HCT116 (cell line): ENCODE measurements around the gene CPNE2.

ENCODE experiments used
- EZH2 ChIP-seq: fragments of 200-600 bp; sonication (generic); IDR thresholded peaks from 2 replicates; pipeline ENCODE4 v1.6.1; 2017; ENCODE audit warnings: antibody characterized with exemption, mixed run types
- POLR2A ChIP-seq: IDR thresholded peaks from 2 replicates; pipeline ENCODE4 v1.7.0; 2011; ENCODE audit warnings: borderline replicate concordance; ENCODE audit not compliant: insufficient read depth, insufficient read length; ENCODE audit errors: extremely low read depth
- SIN3A ChIP-seq: IDR thresholded peaks from 2 replicates; pipeline ENCODE4 v1.6.1; 2012; ENCODE audit warnings: low read depth
- ZNF274 ChIP-seq: fragments of 200-500 bp; sonication (Bioruptor generic); IDR thresholded peaks from 2 replicates; pipeline ENCODE4 v1.6.1; 2014; ENCODE audit warnings: mild to moderate bottlenecking, low read depth, low read length, inconsistent platforms
- TF ChIP-seq, protein P1 (sequence below): IDR thresholded peaks from 2 replicates; pipeline ENCODE4 v1.6.1; 2011; ENCODE audit warnings: mild to moderate bottlenecking, low read length, moderate library complexity; ENCODE audit not compliant: insufficient replicate concordance; ENCODE audit errors: extremely low read depth
- TF ChIP-seq, protein P2 (sequence below), 3 experiments: fragments of 200-600 bp in 1 of 3; sonication (generic) in 1 of 3; IDR thresholded peaks in 2 of 3; conservative IDR thresholded peaks in 1 of 3; 2 replicates each; pipeline ENCODE4 v1.5.1; 2012 to 2017; ENCODE audit warnings: low read depth in 2 of 3, low read length in 2 of 3, antibody characterized with exemption in 1 of 3, borderline replicate concordance in 1 of 3, control low read depth in 1 of 3, mild to moderate bottlenecking in 1 of 3, mixed read lengths in 1 of 3, mixed run types in 1 of 3, moderate library complexity in 1 of 3; ENCODE audit not compliant: insufficient read depth in 1 of 3
- TF ChIP-seq, protein P3 (sequence below): IDR thresholded peaks from 2 replicates; pipeline ENCODE4 v1.6.1; 2012

DNA sequence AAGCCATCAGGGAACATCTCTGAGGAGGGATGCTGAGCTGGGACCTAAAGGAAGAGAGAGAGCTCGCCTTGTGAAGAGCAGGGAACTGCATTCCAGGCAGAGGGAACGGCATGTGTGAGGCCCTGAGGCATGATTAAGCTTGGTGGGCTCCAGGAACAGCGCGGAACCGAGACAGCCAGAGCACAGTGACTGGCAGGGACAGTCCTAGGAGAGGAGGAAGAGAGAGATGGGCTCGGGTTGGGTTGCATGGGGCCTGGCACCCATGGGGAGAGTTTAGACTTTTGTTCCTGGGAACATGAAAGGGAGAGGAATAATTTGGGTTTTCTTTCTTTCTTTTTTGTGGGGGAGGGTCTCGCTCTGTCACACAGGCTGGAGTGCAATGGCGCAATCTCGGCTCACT lies 39.2 kb upstream of the CPNE2 start:
- TF ChIP-seq POLR2A (no peak), SIN3A (no peak), ZNF274 (no peak), EZH2 (no peak)
- TF ChIP-seq, protein P1, sequence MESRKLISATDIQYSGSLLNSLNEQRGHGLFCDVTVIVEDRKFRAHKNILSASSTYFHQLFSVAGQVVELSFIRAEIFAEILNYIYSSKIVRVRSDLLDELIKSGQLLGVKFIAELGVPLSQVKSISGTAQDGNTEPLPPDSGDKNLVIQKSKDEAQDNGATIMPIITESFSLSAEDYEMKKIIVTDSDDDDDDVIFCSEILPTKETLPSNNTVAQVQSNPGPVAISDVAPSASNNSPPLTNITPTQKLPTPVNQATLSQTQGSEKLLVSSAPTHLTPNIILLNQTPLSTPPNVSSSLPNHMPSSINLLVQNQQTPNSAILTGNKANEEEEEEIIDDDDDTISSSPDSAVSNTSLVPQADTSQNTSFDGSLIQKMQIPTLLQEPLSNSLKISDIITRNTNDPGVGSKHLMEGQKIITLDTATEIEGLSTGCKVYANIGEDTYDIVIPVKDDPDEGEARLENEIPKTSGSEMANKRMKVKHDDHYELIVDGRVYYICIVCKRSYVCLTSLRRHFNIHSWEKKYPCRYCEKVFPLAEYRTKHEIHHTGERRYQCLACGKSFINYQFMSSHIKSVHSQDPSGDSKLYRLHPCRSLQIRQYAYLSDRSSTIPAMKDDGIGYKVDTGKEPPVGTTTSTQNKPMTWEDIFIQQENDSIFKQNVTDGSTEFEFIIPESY = no peak
- TF ChIP-seq, protein P2, sequence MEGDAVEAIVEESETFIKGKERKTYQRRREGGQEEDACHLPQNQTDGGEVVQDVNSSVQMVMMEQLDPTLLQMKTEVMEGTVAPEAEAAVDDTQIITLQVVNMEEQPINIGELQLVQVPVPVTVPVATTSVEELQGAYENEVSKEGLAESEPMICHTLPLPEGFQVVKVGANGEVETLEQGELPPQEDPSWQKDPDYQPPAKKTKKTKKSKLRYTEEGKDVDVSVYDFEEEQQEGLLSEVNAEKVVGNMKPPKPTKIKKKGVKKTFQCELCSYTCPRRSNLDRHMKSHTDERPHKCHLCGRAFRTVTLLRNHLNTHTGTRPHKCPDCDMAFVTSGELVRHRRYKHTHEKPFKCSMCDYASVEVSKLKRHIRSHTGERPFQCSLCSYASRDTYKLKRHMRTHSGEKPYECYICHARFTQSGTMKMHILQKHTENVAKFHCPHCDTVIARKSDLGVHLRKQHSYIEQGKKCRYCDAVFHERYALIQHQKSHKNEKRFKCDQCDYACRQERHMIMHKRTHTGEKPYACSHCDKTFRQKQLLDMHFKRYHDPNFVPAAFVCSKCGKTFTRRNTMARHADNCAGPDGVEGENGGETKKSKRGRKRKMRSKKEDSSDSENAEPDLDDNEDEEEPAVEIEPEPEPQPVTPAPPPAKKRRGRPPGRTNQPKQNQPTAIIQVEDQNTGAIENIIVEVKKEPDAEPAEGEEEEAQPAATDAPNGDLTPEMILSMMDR (IDR thresholded peaks at IDR 0.05 in 2 of 3, conservative IDR thresholded peaks at IDR 0.05 in 1 of 3; ENCODE audit: borderline replicate concordance in 1 of 3, insufficient read depth in 1 of 3, low read depth in 2 of 3, low read length in 2 of 3) = no peak
- TF ChIP-seq, protein P3, sequence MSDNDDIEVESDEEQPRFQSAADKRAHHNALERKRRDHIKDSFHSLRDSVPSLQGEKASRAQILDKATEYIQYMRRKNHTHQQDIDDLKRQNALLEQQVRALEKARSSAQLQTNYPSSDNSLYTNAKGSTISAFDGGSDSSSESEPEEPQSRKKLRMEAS = no peak
